Tibial artery (tissue), 4 donors: ENCODE results near the gene C14orf132.

Source experiments
- DNase-seq, 2 donors: peaks; one replicate each; pipeline ENCODE4 v3.0.0-alpha.2; 2019
- H3K27ac ChIP-seq, 2 donors: fragments of 200-600 bp; sonication (generic) in 1 of 2; 1 replicate in 1 of 2; 2 replicates in 1 of 2; pipeline ENCODE4 v1.5.1; 2018 to 2019; ENCODE audit warnings: mild to moderate bottlenecking in 1 of 2
- H3K27me3 ChIP-seq, 2 donors: fragments of 200-600 bp; sonication (generic) in 1 of 2; one replicate each; pipeline versions ENCODE4 v1.5.1 to v1.6.0; 2016 to 2019
- H3K36me3 ChIP-seq, 3 donors: fragments of 200-600 bp; sonication (generic) in 2 of 3; one replicate each; pipeline ENCODE4 v1.5.1; 2016 to 2019; ENCODE audit warnings: mild to moderate bottlenecking in 2 of 3
- H3K4me1 ChIP-seq, 4 donors: fragments of 200-600 bp; sonication (generic) in 2 of 4; 1 replicate in 3 of 4; 2 replicates in 1 of 4; pipeline ENCODE4 v1.5.1; 2016 to 2019
- H3K4me3 ChIP-seq, 2 donors: fragments of 200-600 bp; sonication (generic) in 1 of 2; 1 replicate in 1 of 2; 2 replicates in 1 of 2; pipeline ENCODE4 v1.5.1; 2018 to 2019; ENCODE audit warnings: mild to moderate bottlenecking in 2 of 2
- H3K9me3 ChIP-seq, 3 donors: fragments of 200-600 bp; sonication (generic) in 1 of 3; one replicate each; pipeline ENCODE4 v1.5.1; 2016 to 2019
- intact Hi-C: fragments of 100-400 bp; cut with DNase I; formaldehyde crosslinking; loops from one replicate; pipeline ENCODE4 v1.15.0; 2023; ENCODE audit warnings: low total_unique reads
- TF ChIP-seq, protein P1 (sequence below), 2 experiments: fragments of 200-600 bp in 1 of 2; fragments of 450-650 bp in 1 of 2; IDR thresholded peaks; one replicate each; pipeline ENCODE4 v1.5.1; 2017 to 2019; ENCODE audit warnings: antibody characterized with exemption in 2 of 2, mild to moderate bottlenecking in 1 of 2, moderate library complexity in 1 of 2

C14orf132 gene

DNA sequence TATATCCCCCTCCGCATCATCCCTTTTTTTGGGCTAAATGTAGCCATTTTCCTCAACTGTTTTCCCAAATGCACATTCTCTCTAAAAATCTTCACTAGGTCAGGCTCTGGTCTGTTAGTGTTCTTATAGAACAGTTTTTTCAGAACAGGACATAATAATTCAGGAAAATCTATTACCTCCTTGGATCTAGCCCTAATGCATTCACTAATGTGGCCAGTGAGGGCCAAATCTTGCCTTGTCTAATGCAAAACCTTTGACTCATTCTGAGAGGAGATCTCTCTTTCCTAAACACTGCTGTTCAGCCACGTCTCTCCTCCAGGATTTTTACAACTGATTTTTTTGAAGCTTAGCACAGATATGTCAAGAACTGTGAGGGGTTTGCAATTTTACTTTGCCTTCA is 15.5 kb downstream of the C14orf132 start:
- Histone ChIP-seq H3K4me3 (no peak overlapping the region), H3K36me3 (no peaks in the 10 kb centered on the region), H3K9me3 (no peaks in the 10 kb centered on the region), H3K27ac (peak overlapping the region; percentile 65 to 87), H3K27me3 (no peaks in the 10 kb centered on the region), H3K4me1 (peaks cover 0 to 46% (median 24%) of the 10 kb centered on the region in 4 donors)
- no peak for DNase-seq
- TF ChIP-seq, protein P1, sequence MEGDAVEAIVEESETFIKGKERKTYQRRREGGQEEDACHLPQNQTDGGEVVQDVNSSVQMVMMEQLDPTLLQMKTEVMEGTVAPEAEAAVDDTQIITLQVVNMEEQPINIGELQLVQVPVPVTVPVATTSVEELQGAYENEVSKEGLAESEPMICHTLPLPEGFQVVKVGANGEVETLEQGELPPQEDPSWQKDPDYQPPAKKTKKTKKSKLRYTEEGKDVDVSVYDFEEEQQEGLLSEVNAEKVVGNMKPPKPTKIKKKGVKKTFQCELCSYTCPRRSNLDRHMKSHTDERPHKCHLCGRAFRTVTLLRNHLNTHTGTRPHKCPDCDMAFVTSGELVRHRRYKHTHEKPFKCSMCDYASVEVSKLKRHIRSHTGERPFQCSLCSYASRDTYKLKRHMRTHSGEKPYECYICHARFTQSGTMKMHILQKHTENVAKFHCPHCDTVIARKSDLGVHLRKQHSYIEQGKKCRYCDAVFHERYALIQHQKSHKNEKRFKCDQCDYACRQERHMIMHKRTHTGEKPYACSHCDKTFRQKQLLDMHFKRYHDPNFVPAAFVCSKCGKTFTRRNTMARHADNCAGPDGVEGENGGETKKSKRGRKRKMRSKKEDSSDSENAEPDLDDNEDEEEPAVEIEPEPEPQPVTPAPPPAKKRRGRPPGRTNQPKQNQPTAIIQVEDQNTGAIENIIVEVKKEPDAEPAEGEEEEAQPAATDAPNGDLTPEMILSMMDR (IDR thresholded peaks at IDR 0.05) = no peak
- intact Hi-C loops = no loop called here

DNA sequence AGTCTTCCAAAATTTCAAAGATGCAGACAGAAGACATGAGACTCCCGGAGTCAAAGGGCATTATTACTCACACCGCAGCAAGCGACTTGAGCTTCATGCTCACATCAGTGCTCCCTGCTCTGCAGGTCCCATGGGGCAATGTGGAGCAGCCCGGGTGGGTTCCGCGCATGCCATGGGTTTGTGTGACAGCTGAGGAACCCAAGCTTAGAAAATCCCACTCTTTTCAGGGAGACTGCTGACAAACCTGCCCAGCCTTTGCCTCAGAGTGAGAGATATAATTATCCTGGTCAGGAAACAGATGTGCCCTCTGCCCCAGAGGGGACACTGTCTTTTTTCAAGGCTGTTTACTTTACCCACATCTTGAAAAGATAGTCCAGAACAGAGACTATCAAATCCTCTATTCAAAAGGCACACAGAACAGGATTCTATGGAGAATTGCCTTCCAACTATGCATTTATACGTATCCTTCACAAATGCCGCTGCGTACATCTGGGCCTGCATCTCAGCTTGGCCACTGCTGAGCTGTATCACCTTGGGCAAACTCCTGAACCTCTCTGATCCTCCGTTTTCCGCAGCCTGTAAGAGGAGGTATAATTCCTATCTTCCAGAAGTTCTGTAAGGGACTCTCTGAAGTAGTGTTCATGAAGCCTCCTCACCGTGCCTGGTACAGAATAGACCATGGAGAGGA is 16.0 kb downstream of the C14orf132 start:
- TF ChIP-seq, protein P1 (IDR thresholded peaks at IDR 0.05) = no peak
- Histone ChIP-seq H3K27ac (peak overlapping the region; percentile 65 to 87), H3K4me1 (peaks cover 0 to 44% (median 24%) of the 10 kb centered on the region in 4 donors), H3K4me3 (no peak overlapping the region), H3K9me3 (no peaks in the 10 kb centered on the region), H3K27me3 (no peaks in the 10 kb centered on the region), H3K36me3 (no peaks in the 10 kb centered on the region)
- intact Hi-C loops = no loop called here
- DNase-seq = peak in 1 of 2 donors; percentile 5

DNA sequence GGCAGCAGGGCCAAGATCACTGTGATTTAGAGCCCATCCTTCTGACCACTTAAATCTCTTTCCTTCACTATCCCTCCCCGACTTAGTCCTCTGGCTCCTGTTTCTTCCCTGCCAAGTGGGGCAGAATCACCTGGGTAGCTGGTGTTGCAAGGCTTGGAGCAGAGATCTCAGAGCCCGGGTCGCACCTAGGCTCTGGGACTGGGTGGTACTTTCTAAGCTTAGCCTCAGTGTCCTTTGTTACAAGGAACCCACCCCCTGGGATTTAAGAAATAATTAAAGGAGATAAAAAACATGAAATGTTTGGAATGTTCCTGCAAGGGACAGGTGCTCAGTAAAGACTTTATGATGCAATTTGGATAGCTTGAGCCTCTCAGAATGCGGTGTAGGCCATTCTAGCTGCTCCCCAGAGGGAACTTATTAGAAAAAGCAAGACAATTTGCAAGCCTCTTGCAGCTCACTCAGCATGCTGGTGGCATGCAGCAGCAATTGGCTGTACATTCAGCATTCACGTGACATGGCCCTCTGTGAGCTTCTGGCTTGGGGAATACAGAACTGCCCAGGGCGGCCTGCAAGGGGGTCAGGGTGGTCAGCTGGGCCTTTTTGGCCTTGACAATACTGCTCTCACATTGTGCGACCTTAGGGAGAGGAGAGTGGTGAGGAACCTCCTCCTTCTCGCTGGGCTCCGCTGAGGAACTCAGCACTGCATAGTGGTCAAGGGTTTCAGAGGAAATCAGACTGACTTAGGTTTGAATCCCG is 16.8 kb downstream of the C14orf132 start:
- Histone ChIP-seq H3K9me3 (no peaks in the 10 kb centered on the region), H3K4me3 (no peak overlapping the region), H3K36me3 (no peaks in the 10 kb centered on the region), H3K27me3 (no peaks in the 10 kb centered on the region), H3K4me1 (peaks cover 0 to 37% (median 21%) of the 10 kb centered on the region in 4 donors), H3K27ac (no peak overlapping the region)
- intact Hi-C loops = no loop called here
- DNase-seq = peak in 1 of 2 donors; percentile 8
- TF ChIP-seq, protein P1 (IDR thresholded peaks at IDR 0.05) = no peak

DNA sequence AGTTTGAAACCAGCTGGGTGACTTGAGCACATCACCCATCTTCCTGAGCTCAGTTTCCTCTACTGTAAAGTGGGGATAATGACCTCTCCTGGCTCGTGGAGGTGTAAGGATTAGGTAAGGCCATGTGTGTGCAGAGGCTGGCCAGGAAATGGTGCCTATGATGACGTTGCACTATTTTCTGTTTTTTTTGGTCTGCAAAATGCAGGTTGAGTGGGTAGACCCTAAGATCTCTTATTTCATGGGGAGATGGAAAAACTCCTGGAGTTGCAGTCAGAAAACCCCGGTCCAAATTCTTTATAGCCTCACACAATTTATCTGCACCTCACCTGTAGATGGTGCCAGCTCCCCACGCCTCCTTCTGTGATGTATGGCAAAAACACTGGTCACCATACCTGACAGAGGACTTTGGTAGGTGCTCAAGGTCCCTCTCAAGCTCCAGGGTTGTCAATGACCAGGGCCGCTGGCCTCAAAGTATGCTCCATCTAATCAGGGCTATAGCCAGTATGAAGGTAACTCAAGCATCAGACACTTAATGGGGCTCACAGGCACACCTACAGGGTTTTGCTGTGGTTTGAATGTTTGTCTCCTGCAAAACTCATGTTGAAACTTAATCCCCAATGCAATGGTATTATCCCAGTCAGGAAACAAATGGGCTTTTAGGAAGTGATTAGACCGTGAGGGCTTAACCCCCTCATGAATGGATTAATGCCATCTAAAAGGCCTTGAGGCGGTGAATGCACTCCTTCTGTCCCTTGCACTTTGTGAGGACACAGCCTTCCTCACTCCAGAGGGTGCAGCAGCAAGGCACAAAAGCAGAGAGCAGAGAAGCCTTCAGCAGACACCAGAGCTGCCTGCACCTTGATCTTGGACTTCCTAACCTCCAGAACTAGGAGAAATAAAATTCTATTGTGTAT is 17.6 kb downstream of the C14orf132 start:
- H3K9me3 ChIP-seq = no peaks in the 10 kb centered on the region
- TF ChIP-seq, protein P1 (IDR thresholded peaks at IDR 0.05) = no peak
- intact Hi-C loops = no loop called here
- H3K36me3 ChIP-seq = no peaks in the 10 kb centered on the region
- peaks cover 0 to 29% (median 18%) of the 10 kb centered on the region in 4 donors for H3K4me1 ChIP-seq
- H3K4me3 ChIP-seq = no peak overlapping the region
- H3K27me3 ChIP-seq = no peaks in the 10 kb centered on the region
- DNase-seq = peak; percentile 15 to 27
- no peak overlapping the region for H3K27ac ChIP-seq

DNA sequence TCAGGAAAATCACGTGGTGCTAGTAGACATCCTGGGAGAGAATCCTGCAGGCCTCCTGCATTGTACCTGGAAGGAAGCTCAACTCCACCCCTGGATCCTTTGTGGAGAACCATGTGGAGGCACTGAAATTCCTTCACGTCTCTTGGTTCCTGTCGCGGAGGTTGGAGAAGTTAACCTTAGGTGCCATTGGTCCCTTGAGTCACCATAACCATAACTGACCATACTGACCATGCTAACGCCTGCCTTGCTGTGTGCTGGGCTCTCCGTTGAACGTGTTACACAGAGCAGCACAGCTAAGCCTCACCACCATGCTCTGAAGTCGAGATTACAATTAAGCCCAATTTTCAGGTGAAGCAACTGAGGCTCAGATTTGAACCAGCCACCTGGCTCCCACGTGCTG is 18.6 kb downstream of the C14orf132 start:
- no peak overlapping the region for H3K4me3 ChIP-seq
- DNase-seq = peak; percentile 5 to 31
- H3K27ac ChIP-seq = no peak overlapping the region
- H3K27me3 ChIP-seq = no peaks in the 10 kb centered on the region
- intact Hi-C loops = no loop called here
- peaks cover 0 to 25% (median 18%) of the 10 kb centered on the region in 4 donors for H3K4me1 ChIP-seq
- TF ChIP-seq, protein P1 (IDR thresholded peaks at IDR 0.05) = no peak
- H3K36me3 ChIP-seq = no peaks in the 10 kb centered on the region
- no peaks in the 10 kb centered on the region for H3K9me3 ChIP-seq
